Ishikawa (cell line): Measurements from ENCODE around the gene AOX1.
A peak's percentile ranks its signal among the peaks of the same experiment; 100 is the strongest.

ENCODE experiments used
- CEBPB ChIP-seq: IDR thresholded peaks from 2 replicates; pipeline ENCODE4 v1.6.1; 2012
- CREB1 ChIP-seq: IDR thresholded peaks from 2 replicates; pipeline ENCODE4 v1.6.1; 2012; ENCODE audit warnings: low read depth
- EGR1 ChIP-seq: IDR thresholded peaks from 2 replicates; pipeline ENCODE4 v1.6.1; 2012
- EP300 ChIP-seq: IDR thresholded peaks from 2 replicates; pipeline ENCODE4 v1.6.1; 2012; ENCODE audit warnings: borderline replicate concordance
- FOXM1 ChIP-seq: IDR thresholded peaks from 2 replicates; pipeline ENCODE4 v1.6.1; 2012; ENCODE audit warnings: low read depth, borderline replicate concordance
- MAX ChIP-seq: IDR thresholded peaks from 2 replicates; pipeline ENCODE4 v1.6.1; 2012
- NFIC ChIP-seq: IDR thresholded peaks from 2 replicates; pipeline ENCODE4 v1.6.1; 2012
- RAD21 ChIP-seq: IDR thresholded peaks from 2 replicates; pipeline ENCODE4 v1.6.1; 2012; ENCODE audit warnings: low read depth
- REST ChIP-seq: IDR thresholded peaks from 2 replicates; pipeline ENCODE4 v1.6.1; 2012; ENCODE audit warnings: low read depth, mild to moderate bottlenecking
- TAF1 ChIP-seq: IDR thresholded peaks from 2 replicates; pipeline ENCODE4 v1.6.1; 2012; ENCODE audit warnings: low read depth, mild to moderate bottlenecking
- TCF12 ChIP-seq: IDR thresholded peaks from 2 replicates; pipeline ENCODE4 v1.6.1; 2012; ENCODE audit warnings: low read depth
- TEAD4 ChIP-seq: IDR thresholded peaks from 2 replicates; pipeline ENCODE4 v1.6.1; 2012
- USF1 ChIP-seq: IDR thresholded peaks from 2 replicates; pipeline ENCODE4 v1.6.1; 2012
- YY1 ChIP-seq: IDR thresholded peaks from 2 replicates; pipeline ENCODE4 v1.6.1; 2012; ENCODE audit warnings: low read depth
- ZBTB7A ChIP-seq: IDR thresholded peaks from 2 replicates; pipeline ENCODE4 v1.6.1; 2012; ENCODE audit warnings: low read depth

Gene AOX1

GRCh38 chr2:200658278-200658864 is 72.6 kb downstream of the AOX1 start:
- TF ChIP-seq RAD21, result peak; percentile 37
- TF ChIP-seq TEAD4, result no peak

GRCh38 chr2:200659410-200659809 is 73.6 kb downstream of the AOX1 start:
- no peak for TF ChIP-seq CEBPB
- no peak for TF ChIP-seq TCF12
- TF ChIP-seq FOXM1, result no peak
- no peak for TF ChIP-seq EP300
- TF ChIP-seq NFIC, result no peak
- no peak for TF ChIP-seq MAX
- no peak for TF ChIP-seq ZBTB7A
- no peak for TF ChIP-seq TAF1
- TF ChIP-seq RAD21, result no peak
- TF ChIP-seq TEAD4, result no peak
- TF ChIP-seq USF1, result no peak
- no peak for TF ChIP-seq EGR1
- no peak for TF ChIP-seq YY1
- TF ChIP-seq CREB1, result no peak
- TF ChIP-seq REST, result no peak

- TF ChIP-seq CEBPB, result no peak
- TF ChIP-seq ZBTB7A, result no peak
- no peak for TF ChIP-seq EGR1
- no peak for TF ChIP-seq USF1
- no peak for TF ChIP-seq MAX
- no peak for TF ChIP-seq EP300
- TF ChIP-seq FOXM1, result no peak
- TF ChIP-seq TEAD4, result no peak
- no peak for TF ChIP-seq RAD21
- TF ChIP-seq NFIC, result no peak
- TF ChIP-seq YY1, result no peak
- no peak for TF ChIP-seq TCF12
- no peak for TF ChIP-seq CREB1
- TF ChIP-seq TAF1, result no peak
- no peak for TF ChIP-seq REST
Measured at GRCh38 chr2:200661477-200661876, 75.7 kb downstream of the AOX1 start.

GRCh38 chr2:200662727-200663126 is 76.9 kb downstream of the AOX1 start:
- no peak for TF ChIP-seq REST
- no peak for TF ChIP-seq NFIC
- TF ChIP-seq YY1, result no peak
- TF ChIP-seq CEBPB, result no peak
- TF ChIP-seq MAX, result no peak
- TF ChIP-seq USF1, result no peak
- TF ChIP-seq CREB1, result no peak
- TF ChIP-seq TCF12, result no peak
- TF ChIP-seq EP300, result no peak
- no peak for TF ChIP-seq RAD21
- no peak for TF ChIP-seq TAF1
- no peak for TF ChIP-seq ZBTB7A
- TF ChIP-seq TEAD4, result no peak
- TF ChIP-seq FOXM1, result no peak
- TF ChIP-seq EGR1, result no peak
